Naive B cell (primary cell): ENCODE data around the gene ADARB1. TPM values are rescaled to one million over a fixed set of nuclear protein-coding genes. Genes with fewer than 3 reads are reported as not detected.
"Not testable (repeated sequence)": the region's sequence is repeated elsewhere in the genome, so short reads cannot be mapped to it uniquely, and the experiment has no call there.

Source experiments
- ATAC-seq, 2 donors: fragments of 150-1000 bp; cut with Tn5 transposase; 2 replicates each; pipeline ENCODE4 v1.10.0; 2021; ENCODE audit warnings: low read depth in 2 of 2, mild to moderate bottlenecking in 2 of 2, moderate library complexity in 2 of 2
- DNase-seq: peaks from one replicate; pipeline ENCODE4 v3.0.0; 2022
- H3K27ac Mint-ChIP-seq, 6 donors: one replicate each; pipeline ENCODE4 v1.8.0; 2020 to 2022; ENCODE audit warnings: mild to moderate bottlenecking in 6 of 6, mixed read lengths in 6 of 6, moderate library complexity in 5 of 6, inconsistent platforms in 2 of 6
- H3K27me3 Mint-ChIP-seq, 3 donors: one replicate each; pipeline ENCODE4 v1.8.0; 2021 to 2022; ENCODE audit warnings: mixed read lengths in 3 of 3, mild to moderate bottlenecking in 1 of 3
- H3K36me3 Mint-ChIP-seq, 2 donors: one replicate each; pipeline ENCODE4 v1.8.0; 2020 to 2022; ENCODE audit warnings: mixed read lengths in 2 of 2, inconsistent platforms in 1 of 2, mild to moderate bottlenecking in 1 of 2
- H3K4me1 Mint-ChIP-seq, 3 donors: one replicate each; pipeline ENCODE4 v1.8.0; 2020 to 2022; ENCODE audit warnings: mixed read lengths in 3 of 3, inconsistent platforms in 1 of 3, mild to moderate bottlenecking in 1 of 3, moderate library complexity in 1 of 3
- H3K4me3 Mint-ChIP-seq, 8 donors: one replicate each; pipeline ENCODE4 v1.8.0; 2020 to 2022; ENCODE audit warnings: mild to moderate bottlenecking in 8 of 8, mixed read lengths in 8 of 8, moderate library complexity in 8 of 8, inconsistent platforms in 2 of 8
- H3K9me3 Mint-ChIP-seq, 7 donors: one replicate each; pipeline ENCODE4 v1.8.0; 2020 to 2022; ENCODE audit warnings: mixed read lengths in 7 of 7, mild to moderate bottlenecking in 5 of 7, inconsistent platforms in 2 of 7, moderate library complexity in 1 of 7
- polyA plus RNA-seq, 6 donors: library from polyadenylated mRNA; unstranded; fragments of 300-500 nt; fragmentation: Illumina TruSeq; gene quantifications; one replicate each; pipeline ENCODE4 v1.2.3, GENCODE V29; 2021; ENCODE audit warnings: low read depth in 6 of 6

Gene ADARB1, protein sequence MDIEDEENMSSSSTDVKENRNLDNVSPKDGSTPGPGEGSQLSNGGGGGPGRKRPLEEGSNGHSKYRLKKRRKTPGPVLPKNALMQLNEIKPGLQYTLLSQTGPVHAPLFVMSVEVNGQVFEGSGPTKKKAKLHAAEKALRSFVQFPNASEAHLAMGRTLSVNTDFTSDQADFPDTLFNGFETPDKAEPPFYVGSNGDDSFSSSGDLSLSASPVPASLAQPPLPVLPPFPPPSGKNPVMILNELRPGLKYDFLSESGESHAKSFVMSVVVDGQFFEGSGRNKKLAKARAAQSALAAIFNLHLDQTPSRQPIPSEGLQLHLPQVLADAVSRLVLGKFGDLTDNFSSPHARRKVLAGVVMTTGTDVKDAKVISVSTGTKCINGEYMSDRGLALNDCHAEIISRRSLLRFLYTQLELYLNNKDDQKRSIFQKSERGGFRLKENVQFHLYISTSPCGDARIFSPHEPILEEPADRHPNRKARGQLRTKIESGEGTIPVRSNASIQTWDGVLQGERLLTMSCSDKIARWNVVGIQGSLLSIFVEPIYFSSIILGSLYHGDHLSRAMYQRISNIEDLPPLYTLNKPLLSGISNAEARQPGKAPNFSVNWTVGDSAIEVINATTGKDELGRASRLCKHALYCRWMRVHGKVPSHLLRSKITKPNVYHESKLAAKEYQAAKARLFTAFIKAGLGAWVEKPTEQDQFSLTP
- 10 to 100 TPM; 19.9 to 63.5 (median 28.7) TPM for polyA plus RNA-seq

- H3K4me1 Mint-ChIP-seq: peaks cover 32 to 47% (median 45%) of the 10 kb centered on the region in 3 donors
- peak within 1 kb of the TSS; percentile 92 to 99 (median 97) for H3K4me3 Mint-ChIP-seq
- H3K27ac Mint-ChIP-seq: peak within 1 kb of the TSS; percentile 77 to 96 (median 92)
- no peaks in the 10 kb centered on the region for H3K9me3 Mint-ChIP-seq
- no peaks in the 10 kb centered on the region for H3K36me3 Mint-ChIP-seq
- no peaks in the 10 kb centered on the region for H3K27me3 Mint-ChIP-seq
- ATAC-seq: peak; percentile 75 to 84
- peak; percentile 72 for DNase-seq
These were observed at the start of gene ADARB1 for GRCh38 chr21:45074048-45074817. Gene ADARB1 (plus strand): TSS chr21:45074580. CDS start chr21:45171657, 97,077 bp downstream.

DNA sequence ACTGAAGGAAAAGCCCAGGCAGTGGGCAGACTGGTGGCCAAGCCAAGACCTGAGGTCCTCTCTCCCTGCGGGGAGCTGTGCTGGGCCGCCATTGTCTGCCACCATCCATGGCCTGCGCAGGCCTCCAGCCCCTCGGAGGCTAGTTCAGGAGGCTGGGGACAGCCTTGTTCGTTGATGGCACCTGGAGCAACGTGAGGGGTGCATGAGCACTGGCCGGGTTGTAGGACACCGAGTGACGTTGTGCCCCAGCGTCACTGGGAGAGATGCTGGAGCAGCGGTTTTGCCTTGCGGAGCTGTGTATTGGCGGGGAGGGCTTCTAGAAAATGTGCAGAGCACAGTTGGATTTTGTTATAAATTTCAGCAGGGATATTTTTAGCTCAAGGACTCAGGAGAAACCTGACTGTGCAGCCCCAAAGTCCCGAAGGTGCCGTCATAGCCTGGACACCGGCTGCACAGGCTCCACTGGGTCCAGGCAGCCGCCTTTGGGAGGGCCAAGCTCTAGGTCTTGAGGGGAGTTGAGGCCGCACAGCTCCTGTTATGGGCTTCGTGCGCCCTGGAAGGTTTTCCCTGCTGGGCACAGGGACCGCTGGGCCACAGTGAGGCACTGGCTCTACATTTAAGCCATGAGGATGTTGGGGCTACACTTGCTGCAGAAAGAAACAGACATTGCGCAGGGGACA lies 48.2 kb upstream of the ADARB1 start:
- DNase-seq: no peak
- Mint-ChIP-seq H3K9me3 (peaks cover 6 to 30% (median 18%) of the 10 kb centered on the region in 7 donors), H3K4me3 (no peak overlapping the region), H3K27ac (peak overlapping the region in 2 of 6 donors; percentile 38 to 75), H3K36me3 (peaks cover 5 to 20% of the 10 kb centered on the region in 2 donors), H3K27me3 (peaks cover 4 to 9% (median 9%) of the 10 kb centered on the region in 3 donors), H3K4me1 (peaks cover 2 to 11% (median 3%) of the 10 kb centered on the region in 3 donors)
- no peak for ATAC-seq

DNA sequence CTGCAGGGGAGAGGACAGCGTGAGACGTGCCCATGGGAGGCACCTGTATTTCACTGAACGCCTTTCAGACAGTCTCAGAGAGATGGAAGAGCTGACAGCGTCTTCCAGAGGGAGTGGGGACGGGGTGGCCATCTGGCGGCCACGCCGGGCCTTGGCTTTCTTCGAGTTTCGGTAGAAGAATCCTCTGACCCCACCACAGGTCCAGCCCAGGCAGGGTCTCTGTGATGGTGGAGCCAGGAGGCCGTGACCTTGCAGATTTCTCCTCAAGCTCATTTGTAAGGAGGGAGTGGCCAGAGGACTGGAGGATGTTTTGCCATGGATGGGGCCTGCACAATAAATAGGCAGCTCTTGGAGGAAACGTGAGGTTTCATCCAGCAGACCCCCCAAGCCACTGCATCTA lies 47.6 kb upstream of the ADARB1 start:
- Mint-ChIP-seq H3K27ac (peak overlapping the region in 1 of 6 donors; percentile 64), H3K36me3 (peaks cover 5 to 20% of the 10 kb centered on the region in 2 donors), H3K4me3 (no peak overlapping the region), H3K27me3 (peaks cover 4 to 15% (median 11%) of the 10 kb centered on the region in 3 donors), H3K9me3 (peaks cover 6 to 30% (median 18%) of the 10 kb centered on the region in 7 donors), H3K4me1 (peaks cover 2 to 13% (median 4%) of the 10 kb centered on the region in 3 donors)
- ATAC-seq (no peak), DNase-seq (no peak)

DNA sequence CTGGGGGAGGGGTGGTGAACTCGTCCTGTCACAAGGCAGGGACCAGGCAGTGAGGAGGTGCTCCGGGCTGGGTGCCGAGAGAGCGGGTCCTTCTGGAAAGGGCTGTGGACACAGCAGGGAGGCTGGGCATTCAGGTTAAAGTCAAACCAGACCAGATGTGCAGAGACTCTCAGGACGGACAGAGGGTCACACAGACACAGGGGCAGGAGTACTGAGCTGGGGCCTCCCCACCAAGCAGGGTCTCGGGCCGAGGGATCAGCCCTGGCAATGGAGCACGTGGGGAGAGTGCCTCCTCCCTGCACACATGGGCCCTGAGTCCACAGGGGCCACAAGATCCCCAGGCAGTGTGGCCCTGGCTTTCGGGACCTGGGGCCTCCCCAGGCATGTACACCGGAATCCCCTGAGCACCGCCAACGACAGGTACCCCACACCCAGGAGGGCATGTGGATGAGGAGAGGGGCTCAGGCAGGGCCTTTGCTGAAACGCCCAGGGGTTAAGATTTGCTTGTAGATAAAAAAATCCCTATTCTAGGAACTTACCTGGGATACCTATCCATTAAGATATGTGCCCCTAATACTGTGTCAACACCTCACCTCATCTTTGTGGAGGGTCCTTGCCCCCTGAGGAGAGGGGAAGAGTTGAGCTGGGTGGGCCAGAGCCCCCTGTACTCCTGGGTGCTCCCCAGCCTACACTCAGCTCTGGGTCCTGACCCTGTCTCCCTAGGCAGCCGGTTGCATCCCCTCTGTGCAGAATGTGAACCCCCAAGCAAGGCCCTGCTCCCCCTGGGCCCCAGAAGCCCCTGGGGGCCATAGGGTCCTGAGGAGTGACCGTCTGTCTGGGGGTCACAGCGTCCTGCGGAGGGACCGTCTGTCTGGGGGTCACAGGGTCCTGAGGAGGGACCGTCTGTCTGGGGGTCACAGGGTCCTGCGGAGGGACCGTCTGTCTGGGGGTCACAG lies 46.9 kb upstream of the ADARB1 start:
- H3K36me3 Mint-ChIP-seq: peaks cover 5 to 20% of the 10 kb centered on the region in 2 donors
- DNase-seq: no peak
- H3K27me3 Mint-ChIP-seq: peaks cover 4 to 20% (median 11%) of the 10 kb centered on the region in 3 donors
- no peak overlapping the region for H3K4me3 Mint-ChIP-seq
- ATAC-seq: no peak
- H3K9me3 Mint-ChIP-seq: peaks cover 6 to 27% (median 18%) of the 10 kb centered on the region in 7 donors
- H3K27ac Mint-ChIP-seq: no peak overlapping the region
- H3K4me1 Mint-ChIP-seq: peaks cover 2 to 13% (median 4%) of the 10 kb centered on the region in 3 donors

GRCh38 chr21:45028645-45029044 lies 45.7 kb upstream of the ADARB1 start:
- H3K27ac Mint-ChIP-seq, ATAC-seq, DNase-seq, H3K4me3 Mint-ChIP-seq: not testable (repeated sequence)
- Mint-ChIP-seq H3K27me3 (peaks cover 4 to 23% (median 16%) of the 10 kb centered on the region in 3 donors), H3K36me3 (peaks cover 2 to 19% of the 10 kb centered on the region in 2 donors), H3K9me3 (peaks cover 3 to 16% (median 9%) of the 10 kb centered on the region in 7 donors), H3K4me1 (peaks cover 4 to 13% (median 4%) of the 10 kb centered on the region in 3 donors)

DNA sequence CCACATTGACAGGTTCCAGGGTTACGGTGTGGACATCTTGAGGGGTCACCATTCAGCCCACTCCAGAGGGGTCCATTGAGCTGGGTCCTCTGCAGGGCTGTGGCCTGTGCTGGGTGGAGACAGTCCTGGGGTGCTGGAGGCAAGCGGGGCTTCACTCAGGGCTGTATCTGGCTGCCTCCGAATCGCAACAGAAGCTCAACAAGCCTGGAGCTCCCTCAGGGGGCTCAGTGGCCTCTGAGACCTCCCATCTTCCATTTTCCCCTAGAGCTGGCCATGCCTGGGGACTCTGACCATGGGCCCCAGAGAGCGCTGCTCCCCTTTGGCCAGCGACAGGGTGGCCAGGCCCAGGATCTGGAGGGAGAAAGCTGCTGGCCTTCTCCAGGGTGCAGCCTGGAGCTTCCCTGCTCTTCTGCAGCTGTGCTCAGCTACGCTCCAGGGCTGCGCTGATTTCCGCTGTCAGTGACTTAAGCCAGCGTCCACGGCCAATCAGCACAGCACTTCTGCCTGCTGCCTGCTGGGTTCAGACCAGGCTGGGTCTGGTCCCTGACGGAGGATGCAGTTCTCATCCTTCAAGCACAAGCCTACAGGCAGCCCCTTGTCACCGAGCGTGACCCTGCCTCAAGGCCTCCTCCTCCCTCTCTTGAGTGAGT lies 45.0 kb upstream of the ADARB1 start:
- H3K4me1 Mint-ChIP-seq: peaks cover 4 to 13% (median 4%) of the 10 kb centered on the region in 3 donors
- peaks cover 4 to 26% (median 24%) of the 10 kb centered on the region in 3 donors for H3K27me3 Mint-ChIP-seq
- H3K9me3 Mint-ChIP-seq: peaks cover 0 to 10% (median 4%) of the 10 kb centered on the region in 7 donors
- DNase-seq (no peak), ATAC-seq (no peak)
- peak overlapping the region in 1 of 8 donors; percentile 52 for H3K4me3 Mint-ChIP-seq
- H3K36me3 Mint-ChIP-seq: peaks cover 0 to 17% of the 10 kb centered on the region in 2 donors
- H3K27ac Mint-ChIP-seq: peak overlapping the region in 1 of 6 donors; percentile 26

GRCh38 chr21:45029948-45030681 lies 44.3 kb upstream of the ADARB1 start:
- ATAC-seq (no peak), DNase-seq (no peak)
- peaks cover 0 to 3% (median 0%) of the 10 kb centered on the region in 7 donors for H3K9me3 Mint-ChIP-seq
- H3K36me3 Mint-ChIP-seq: peaks cover 0 to 10% of the 10 kb centered on the region in 2 donors
- H3K4me3 Mint-ChIP-seq: peak overlapping the region in 1 of 8 donors; percentile 52
- H3K27ac Mint-ChIP-seq: no peak overlapping the region
- H3K4me1 Mint-ChIP-seq: peaks cover 4 to 13% (median 4%) of the 10 kb centered on the region in 3 donors
- peaks cover 4 to 26% (median 24%) of the 10 kb centered on the region in 3 donors for H3K27me3 Mint-ChIP-seq

- no peak for ATAC-seq
- H3K4me3 Mint-ChIP-seq: no peak overlapping the region
- peaks cover 4 to 13% (median 4%) of the 10 kb centered on the region in 3 donors for H3K4me1 Mint-ChIP-seq
These were observed 43.5 kb upstream of the ADARB1 start for GRCh38 chr21:45030682-45031570.

DNA sequence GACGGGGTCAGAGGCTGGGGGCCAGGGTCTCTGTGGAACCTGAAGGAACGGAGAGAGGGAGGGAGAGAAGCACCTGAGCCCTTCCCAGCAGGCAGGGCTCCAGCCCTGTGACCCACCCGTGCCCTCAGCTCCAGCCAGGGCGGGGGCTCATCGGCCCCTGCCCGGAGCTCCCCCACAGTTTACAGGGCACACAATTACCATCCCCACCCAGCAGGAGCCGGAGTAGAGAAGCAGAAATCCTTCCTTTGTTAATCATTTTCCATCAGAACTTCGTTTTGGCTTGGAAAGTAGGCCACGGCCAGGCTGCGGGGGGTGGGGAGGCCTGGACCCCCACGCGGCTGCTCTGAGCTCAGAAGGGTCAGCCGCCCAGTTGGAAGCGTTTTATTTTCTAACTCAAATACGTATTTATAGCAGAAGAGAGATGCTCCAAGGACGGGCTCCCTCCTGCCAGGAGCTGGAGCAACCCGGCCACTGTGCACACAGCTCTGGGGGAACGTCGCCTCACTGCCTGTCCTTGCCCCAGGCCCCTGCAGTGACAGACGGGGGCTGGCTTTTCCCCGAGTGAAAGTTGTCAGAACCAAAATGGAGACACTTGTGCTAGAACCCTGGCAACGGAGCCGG lies 42.7 kb upstream of the ADARB1 start:
- H3K27me3 Mint-ChIP-seq: peaks cover under 1 to 26% (median 24%) of the 10 kb centered on the region in 3 donors
- H3K4me1 Mint-ChIP-seq: peaks cover 4 to 10% (median 4%) of the 10 kb centered on the region in 3 donors
- H3K27ac Mint-ChIP-seq: peak overlapping the region in 1 of 6 donors; percentile 30
- DNase-seq (no peak), ATAC-seq (no peak)
- H3K4me3 Mint-ChIP-seq: no peak overlapping the region
- H3K9me3 Mint-ChIP-seq: peaks cover under 1 to 11% (median 9%) of the 10 kb centered on the region in 7 donors
- peaks cover 2 to 17% of the 10 kb centered on the region in 2 donors for H3K36me3 Mint-ChIP-seq

More at GRCh38 chr21:45030682-45031570, 43.5 kb upstream of the ADARB1 start:
- no peak for DNase-seq
- Mint-ChIP-seq H3K36me3 (peaks cover 0 to 13% of the 10 kb centered on the region in 2 donors), H3K27ac (peak overlapping the region in 1 of 6 donors; percentile 30), H3K27me3 (peaks cover 4 to 26% (median 24%) of the 10 kb centered on the region in 3 donors), H3K9me3 (peaks cover 0 to 6% (median 4%) of the 10 kb centered on the region in 7 donors)
